DOHH2 (cell line): ENCODE data around the gene ZBTB46.
"Not testable (repeated sequence)": the region's sequence is repeated elsewhere in the genome, so short reads cannot be mapped to it uniquely, and the experiment has no call there.

Experiments used
- H3F3A ChIP-seq: fragments of 200-600 bp; sonication (generic), shearing (Covaris generic); 2 replicates; pipeline ENCODE4 v1.6.0; 2016; ENCODE audit warnings: antibody characterized with exemption, mild to moderate bottlenecking; ENCODE audit not compliant: control insufficient read depth, insufficient read depth
- H3K27ac ChIP-seq: fragments of 200-600 bp; sonication (generic); 2 replicates; pipeline ENCODE4 v1.5.1; 2014; ENCODE audit warnings: low read depth, mild to moderate bottlenecking, low read length, moderate library complexity
- H3K27me3 ChIP-seq: fragments of 200-600 bp; sonication (generic); 2 replicates; pipeline ENCODE4 v1.6.1; 2014; ENCODE audit warnings: mild to moderate bottlenecking, low read length, mixed read lengths; ENCODE audit not compliant: control insufficient read depth
- H3K36me3 ChIP-seq: fragments of 200-600 bp; sonication (generic); 2 replicates; pipeline ENCODE4 v1.6.1; 2014; ENCODE audit warnings: mild to moderate bottlenecking, low read length, moderate library complexity, mixed read lengths; ENCODE audit not compliant: control insufficient read depth
- H3K4me1 ChIP-seq: fragments of 200-600 bp; sonication (generic); 2 replicates; pipeline ENCODE4 v1.6.1; 2014; ENCODE audit warnings: mild to moderate bottlenecking, low read length, mixed read lengths; ENCODE audit not compliant: control insufficient read depth
- H3K4me2 ChIP-seq: fragments of 200-600 bp; sonication (generic); 2 replicates; pipeline ENCODE4 v1.6.0; 2014; ENCODE audit warnings: mild to moderate bottlenecking, low read length, moderate library complexity
- H3K4me3 ChIP-seq: fragments of 200-600 bp; sonication (generic); 2 replicates; pipeline ENCODE4 v1.5.1; 2014; ENCODE audit warnings: mild to moderate bottlenecking, low read length, mixed read lengths
- H3K79me2 ChIP-seq: fragments of 200-600 bp; sonication (generic); 2 replicates; pipeline ENCODE4 v1.6.1; 2014; ENCODE audit warnings: mild to moderate bottlenecking, low read length, mixed read lengths; ENCODE audit not compliant: control insufficient read depth
- H3K9me2 ChIP-seq: fragments of 200-600 bp; sonication (generic); replicated peaks from 2 replicates; pipeline ENCODE4 v1.6.1; 2014; ENCODE audit warnings: mild to moderate bottlenecking, low read length, mixed read lengths; ENCODE audit not compliant: control insufficient read depth
- H3K9me3 ChIP-seq: fragments of 200-600 bp; sonication (generic); 2 replicates; pipeline ENCODE4 v1.6.1; 2014; ENCODE audit warnings: antibody characterized with exemption, low read length, mixed read lengths; ENCODE audit not compliant: control insufficient read depth, insufficient read depth
- H4K20me1 ChIP-seq: fragments of 200-600 bp; sonication (generic); 2 replicates; pipeline ENCODE4 v1.6.0; 2014; ENCODE audit warnings: low read depth, mild to moderate bottlenecking, antibody characterized with exemption, low read length, moderate library complexity; ENCODE audit not compliant: control insufficient read depth, insufficient read depth
- CTCF ChIP-seq: fragments of 200-600 bp; sonication (generic); IDR thresholded peaks from one replicate; pipeline ENCODE4 v1.5.1; 2014; ENCODE audit warnings: antibody characterized with exemption, mild to moderate bottlenecking, low read depth, low read length; ENCODE audit not compliant: poor library complexity, severe bottlenecking
- EZH2phosphoT487 ChIP-seq: fragments of 200-600 bp; sonication (generic); IDR thresholded peaks from 2 replicates; pipeline ENCODE4 v1.6.1; 2017; ENCODE audit warnings: borderline replicate concordance, mild to moderate bottlenecking, antibody characterized with exemption, low read length, moderate library complexity, mixed read lengths

ZBTB46 gene

GRCh38 chr20:63802469-63803240, 28.4 kb downstream of the ZBTB46 start:
- no peaks in the 10 kb centered on the region for H3K27me3 ChIP-seq
- no peaks in the 10 kb centered on the region for H3K79me2 ChIP-seq
- no peaks in the 10 kb centered on the region for H3K4me1 ChIP-seq
- no peaks in the 10 kb centered on the region for H3K36me3 ChIP-seq
- H3F3A ChIP-seq, result no peaks in the 10 kb centered on the region
- no peak for TF ChIP-seq CTCF
- no peak for TF ChIP-seq EZH2phosphoT487
- no peaks in the 10 kb centered on the region for H4K20me1 ChIP-seq
- H3K9me2 ChIP-seq, result no peaks in the 10 kb centered on the region
- no peak overlapping the region for H3K4me3 ChIP-seq
- H3K27ac ChIP-seq, result no peak overlapping the region
- H3K4me2 ChIP-seq, result no peak overlapping the region
- no peaks in the 10 kb centered on the region for H3K9me3 ChIP-seq

GRCh38 chr20:63801174-63801573, 29.9 kb downstream of the ZBTB46 start:
- not testable (repeated sequence) for H3F3A ChIP-seq, H3K4me2 ChIP-seq, H4K20me1 ChIP-seq, H3K9me3 ChIP-seq, H3K9me2 ChIP-seq, H3K4me3 ChIP-seq, H3K79me2 ChIP-seq, H3K36me3 ChIP-seq, H3K27me3 ChIP-seq, H3K4me1 ChIP-seq, H3K27ac ChIP-seq

- H3K4me2 ChIP-seq, H4K20me1 ChIP-seq, H3K36me3 ChIP-seq, H3K9me3 ChIP-seq, H3K79me2 ChIP-seq, H3K27me3 ChIP-seq, H3K4me1 ChIP-seq, H3F3A ChIP-seq, H3K27ac ChIP-seq, H3K4me3 ChIP-seq, H3K9me2 ChIP-seq: not testable (repeated sequence)
Observed at GRCh38 chr20:63800411-63800810, 30.7 kb downstream of the ZBTB46 start.

- H3F3A ChIP-seq, H3K4me3 ChIP-seq, H3K27ac ChIP-seq, H3K4me1 ChIP-seq, H4K20me1 ChIP-seq, H3K9me2 ChIP-seq, H3K9me3 ChIP-seq, H3K4me2 ChIP-seq, H3K79me2 ChIP-seq, H3K36me3 ChIP-seq, H3K27me3 ChIP-seq: not testable (repeated sequence)
Observed at GRCh38 chr20:63799127-63799526, 31.9 kb downstream of the ZBTB46 start.

- not testable (repeated sequence) for H3K27ac ChIP-seq, H3K4me3 ChIP-seq, H3K9me3 ChIP-seq, H3K79me2 ChIP-seq, H4K20me1 ChIP-seq, H3K36me3 ChIP-seq, H3K9me2 ChIP-seq, H3K27me3 ChIP-seq, H3K4me2 ChIP-seq, H3F3A ChIP-seq, H3K4me1 ChIP-seq
Observed at GRCh38 chr20:63797175-63797574, 33.9 kb downstream of the ZBTB46 start.
